Type B pancreatic cell (in vitro differentiated cells): ENCODE data around the gene PEX11A. TPM values are rescaled to one million over a fixed set of nuclear protein-coding genes. Genes with fewer than 3 reads are reported as not detected.
"Not testable (repeated sequence)": the region's sequence is repeated elsewhere in the genome, so short reads cannot be mapped to it uniquely, and the experiment has no call there.

Source experiments
- DNase-seq: peaks from one replicate; pipeline ENCODE4 v3.0.0; 2021; ENCODE audit warnings: mixed read lengths; ENCODE audit not compliant: unreplicated experiment; ENCODE audit errors: extremely low spot score
- H3K27ac Mint-ChIP-seq: 2 replicates; pipeline ENCODE4 v1.8.0; 2021; ENCODE audit warnings: mild to moderate bottlenecking, mixed read lengths
- H3K27me3 Mint-ChIP-seq: 2 replicates; pipeline ENCODE4 v1.8.0; 2021; ENCODE audit warnings: mixed read lengths
- H3K36me3 Mint-ChIP-seq: 2 replicates; pipeline ENCODE4 v1.8.0; 2021; ENCODE audit warnings: mixed read lengths
- H3K4me1 Mint-ChIP-seq: one replicate; pipeline ENCODE4 v1.8.0; 2021; ENCODE audit warnings: mixed read lengths; ENCODE audit not compliant: unreplicated experiment
- H3K4me3 Mint-ChIP-seq: 2 replicates; pipeline ENCODE4 v1.8.0; 2021; ENCODE audit warnings: mild to moderate bottlenecking, mixed read lengths
- H3K9me3 Mint-ChIP-seq: 2 replicates; pipeline ENCODE4 v1.8.0; 2021; ENCODE audit warnings: mixed read lengths
- CTCF ChIP-seq: fragments of 200-600 bp; sonication (generic); conservative IDR thresholded peaks from 2 replicates; pipeline ENCODE4 v1.5.0; 2021; ENCODE audit warnings: antibody characterized with exemption, mild to moderate bottlenecking
- total RNA-seq: library from RNA; stranded (reverse); gene quantifications from 2 replicates; pipeline ENCODE4 v1.2.1, GENCODE V29; 2021; ENCODE audit warnings: low replicate concordance

Gene PEX11A
- total RNA-seq, 1 donor from 2014 or later, result 8.5 TPM

GRCh38 chr15:89704411-89704810 lies 13.9 kb upstream of the PEX11A start:
- no peaks in the 10 kb centered on the region for H3K9me3 Mint-ChIP-seq
- no peak overlapping the region for H3K4me3 Mint-ChIP-seq
- H3K27ac Mint-ChIP-seq, result no peak overlapping the region
- H3K27me3 Mint-ChIP-seq, result peaks cover 33% of the 10 kb centered on the region
- no peak for DNase-seq
- no peaks in the 10 kb centered on the region for H3K4me1 Mint-ChIP-seq
- TF ChIP-seq CTCF, result no peak
- H3K36me3 Mint-ChIP-seq, result no peaks in the 10 kb centered on the region

- Mint-ChIP-seq H3K27me3 (peaks cover 32% of the 10 kb centered on the region), H3K4me3 (no peak overlapping the region), H3K36me3 (no peaks in the 10 kb centered on the region), H3K4me1 (peaks cover 5% of the 10 kb centered on the region), H3K9me3 (no peaks in the 10 kb centered on the region), H3K27ac (no peak overlapping the region)
- DNase-seq, result no peak
- TF ChIP-seq CTCF, result no peak
These were observed 4.6 kb upstream of the PEX11A start for GRCh38 chr15:89695198-89695597.

- Mint-ChIP-seq H3K27me3 (peaks cover 23% of the 10 kb centered on the region), H3K27ac (no peak overlapping the region), H3K4me1 (peaks cover 5% of the 10 kb centered on the region), H3K4me3 (no peak overlapping the region), H3K9me3 (no peaks in the 10 kb centered on the region), H3K36me3 (no peaks in the 10 kb centered on the region)
- DNase-seq, result no peak
- no peak for TF ChIP-seq CTCF
These were observed 3.1 kb upstream of the PEX11A start for GRCh38 chr15:89693696-89694095.

- DNase-seq, result no peak
- Mint-ChIP-seq H3K4me1 (peaks cover 5% of the 10 kb centered on the region), H3K27ac (no peak overlapping the region), H3K9me3 (no peaks in the 10 kb centered on the region), H3K36me3 (no peaks in the 10 kb centered on the region), H3K4me3 (no peak overlapping the region), H3K27me3 (peaks cover 23% of the 10 kb centered on the region)
- no peak for TF ChIP-seq CTCF
These were observed 2.5 kb upstream of the PEX11A start for GRCh38 chr15:89693091-89693490.

GRCh38 chr15:89689930-89690275 lies 651 bp downstream of the PEX11A start:
- Mint-ChIP-seq H3K27ac (peak overlapping the region; percentile 1), H3K4me3 (peak overlapping the region; percentile 94)
- H3K9me3 Mint-ChIP-seq, H3K4me1 Mint-ChIP-seq, H3K27me3 Mint-ChIP-seq, H3K36me3 Mint-ChIP-seq, DNase-seq: not testable (repeated sequence)

- H3K9me3 Mint-ChIP-seq, result no peaks in the 10 kb centered on the region
- no peak overlapping the region for H3K27ac Mint-ChIP-seq
- H3K4me1 Mint-ChIP-seq, result peaks cover 5% of the 10 kb centered on the region
- H3K36me3 Mint-ChIP-seq, result peaks cover 5% of the 10 kb centered on the region
- DNase-seq, result no peak
- no peaks in the 10 kb centered on the region for H3K27me3 Mint-ChIP-seq
- H3K4me3 Mint-ChIP-seq, result no peak overlapping the region
- no peak for TF ChIP-seq CTCF
These were observed 4.0 kb downstream of the PEX11A start for GRCh38 chr15:89686522-89686921.
